ENCODE results near the gene COL16A1.

The COL16A1 gene

DNA sequence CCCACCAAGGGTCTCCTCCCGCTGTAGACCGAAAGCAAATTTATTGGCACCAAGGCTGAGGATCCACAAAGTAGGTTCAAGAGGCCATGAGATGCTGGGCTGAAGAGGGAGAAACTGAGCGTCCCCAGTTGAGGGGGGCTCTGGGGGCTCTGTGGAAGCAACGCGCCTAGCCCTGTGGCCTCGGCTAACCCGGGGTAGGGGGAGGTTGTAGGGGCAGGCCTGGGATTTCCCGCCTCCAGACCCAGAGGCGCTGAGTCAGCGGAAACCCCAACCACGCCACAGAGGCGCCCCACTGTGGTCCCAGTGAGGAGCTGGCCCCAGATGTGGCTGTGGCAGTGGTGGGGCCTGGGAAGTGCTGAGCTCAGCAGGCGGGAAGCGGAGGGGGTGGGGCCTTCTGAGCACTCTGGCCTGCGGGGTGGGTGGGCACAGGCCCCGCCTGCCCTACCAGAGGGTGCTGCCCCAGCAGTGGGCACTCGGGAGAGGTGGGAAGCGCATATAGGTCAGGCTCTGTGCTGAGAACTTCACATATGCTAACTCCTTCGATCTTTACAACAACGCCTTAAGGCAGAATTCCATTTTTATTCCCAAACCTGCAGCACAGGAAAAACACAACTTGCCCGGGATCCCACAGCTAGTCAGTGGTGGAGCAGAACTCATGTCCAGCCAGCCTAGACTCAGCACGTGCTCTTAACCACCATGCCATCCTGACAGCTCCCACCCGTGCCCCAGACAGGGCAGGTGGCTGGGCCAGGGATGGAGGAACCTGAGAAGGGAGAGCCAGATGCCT is 1.5 kb upstream of the COL16A1 start:
- no peak for DNase-seq

DNA sequence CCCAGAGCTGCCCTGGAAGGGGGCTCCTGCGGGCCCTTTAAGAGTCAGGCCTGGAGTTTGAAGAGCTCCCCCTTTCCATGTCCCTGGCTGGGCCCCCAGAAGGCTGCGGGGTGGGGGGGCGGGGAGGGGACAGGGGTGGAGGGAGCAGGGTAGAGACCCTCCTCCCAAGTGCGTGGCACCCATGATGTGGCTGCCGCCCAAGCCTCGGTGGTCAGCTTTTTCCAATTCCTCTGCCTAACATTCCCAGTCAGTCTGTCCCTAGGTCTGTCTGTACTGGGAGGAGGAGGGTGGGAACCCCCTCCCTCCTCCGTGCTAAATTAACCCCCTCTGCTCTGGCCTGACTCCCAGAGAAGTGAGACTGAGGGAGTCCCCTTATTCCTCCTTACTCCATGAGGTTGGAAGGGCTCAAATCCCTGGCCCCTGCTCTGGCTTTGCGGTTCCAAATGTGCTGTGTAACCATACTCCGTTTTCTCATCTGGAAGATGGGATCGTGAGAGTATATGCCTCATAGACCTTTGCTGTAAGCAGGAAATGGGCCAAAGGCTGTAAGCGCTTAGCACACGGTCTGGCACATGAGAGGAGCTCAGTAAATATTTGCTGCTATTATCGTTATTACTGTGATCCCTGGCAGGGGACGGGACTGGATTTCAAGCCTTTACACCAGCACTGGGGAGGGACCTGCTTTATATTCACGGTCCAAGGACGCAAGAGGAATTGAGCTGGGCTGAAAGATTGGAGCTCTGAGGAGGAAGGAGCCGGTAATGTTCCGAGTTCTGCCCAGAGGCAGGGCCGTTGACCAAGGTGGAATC is 658 bp upstream of the COL16A1 start:
- peak in 1 of 2 experiments; percentile 27 for DNase-seq

DNA sequence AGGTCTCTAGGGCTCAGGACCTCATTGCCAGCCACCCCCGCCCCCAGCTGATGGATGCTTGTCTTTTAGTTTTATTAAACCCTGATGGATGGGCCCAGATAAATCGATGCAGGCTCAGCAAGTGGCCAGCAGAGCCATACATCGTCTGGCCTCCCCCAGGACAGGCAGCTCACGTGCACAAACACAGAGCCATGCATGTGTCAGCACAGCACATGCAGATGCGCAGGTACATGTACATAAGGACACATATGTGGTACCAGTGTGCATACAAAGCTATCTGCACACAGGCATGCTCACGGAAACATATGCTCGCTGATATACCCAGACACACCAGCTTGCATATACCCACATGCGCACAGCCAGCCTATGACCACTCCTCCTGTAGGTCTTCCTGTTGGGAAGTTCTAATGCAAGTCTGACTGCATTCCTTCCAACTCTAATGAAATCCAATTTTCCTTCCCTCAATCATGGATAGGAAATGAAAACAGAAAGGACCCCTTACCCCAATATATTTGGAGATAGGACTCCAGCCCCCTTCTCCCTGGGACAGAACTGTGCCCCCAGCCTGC is 897 bp downstream of the COL16A1 start:
- DNase-seq = no peak

DNA sequence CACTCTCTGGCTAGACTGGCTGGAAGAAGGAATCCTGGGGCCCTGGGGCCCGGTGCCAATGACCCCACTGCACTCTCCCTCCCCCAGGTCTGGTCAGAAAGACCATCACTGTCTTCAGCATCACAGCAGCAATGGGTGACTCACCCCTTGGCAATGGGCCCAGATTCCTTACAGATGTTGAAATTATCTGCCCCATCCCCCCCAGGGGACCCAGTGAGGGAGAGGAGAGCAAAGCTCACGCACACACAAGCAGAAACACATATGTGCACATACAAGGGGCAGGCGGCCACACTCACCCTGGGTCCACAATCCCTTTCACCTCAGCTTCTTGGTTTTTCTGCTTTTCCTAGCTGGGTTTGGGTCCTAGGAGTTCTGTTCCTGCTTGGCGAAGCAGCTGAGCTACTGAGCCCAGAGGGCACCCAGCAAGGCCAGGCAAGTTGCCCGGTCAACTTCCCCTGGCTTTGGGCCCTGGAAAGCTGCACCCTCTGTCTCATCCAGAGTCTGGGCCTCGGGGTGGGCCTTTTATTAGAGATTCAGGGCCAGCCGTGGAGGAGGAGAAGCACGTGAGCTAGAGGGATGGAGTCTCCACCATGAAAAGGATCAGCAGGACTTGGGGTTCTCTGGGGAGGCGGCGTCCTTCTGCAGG is 2.6 kb downstream of the COL16A1 start:
- peak; percentile 65 to 83 for DNase-seq

DNA sequence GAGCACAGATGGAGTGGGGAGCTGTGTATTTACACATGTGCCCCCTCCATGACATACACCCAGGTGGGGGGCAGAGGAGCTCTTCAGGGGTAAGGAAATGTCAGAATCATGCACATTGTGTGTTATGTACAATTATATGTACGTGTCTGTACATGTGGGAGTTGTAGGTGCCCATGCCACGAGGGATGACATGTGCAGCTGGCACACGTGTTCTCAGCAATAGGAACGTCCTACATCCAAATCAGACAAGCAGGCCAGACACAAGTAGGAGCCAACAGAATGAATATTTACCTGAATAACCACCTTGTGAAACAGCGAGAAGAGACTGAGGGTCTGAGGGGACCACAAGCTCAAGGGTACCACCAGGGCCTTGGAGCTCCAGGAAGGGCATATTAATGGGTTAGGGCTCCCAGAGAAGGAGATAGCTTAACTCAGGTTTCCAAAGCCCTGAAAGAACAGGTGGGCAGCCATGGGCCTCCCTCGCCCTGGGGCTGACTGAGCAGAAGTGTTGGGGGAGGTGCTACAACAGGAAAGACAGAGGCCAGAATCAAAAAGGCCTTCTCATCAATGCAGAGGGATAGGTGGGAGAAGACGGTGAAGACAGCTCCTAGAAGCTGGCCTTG is 3.2 kb downstream of the COL16A1 start:
- DNase-seq = no peak

DNA sequence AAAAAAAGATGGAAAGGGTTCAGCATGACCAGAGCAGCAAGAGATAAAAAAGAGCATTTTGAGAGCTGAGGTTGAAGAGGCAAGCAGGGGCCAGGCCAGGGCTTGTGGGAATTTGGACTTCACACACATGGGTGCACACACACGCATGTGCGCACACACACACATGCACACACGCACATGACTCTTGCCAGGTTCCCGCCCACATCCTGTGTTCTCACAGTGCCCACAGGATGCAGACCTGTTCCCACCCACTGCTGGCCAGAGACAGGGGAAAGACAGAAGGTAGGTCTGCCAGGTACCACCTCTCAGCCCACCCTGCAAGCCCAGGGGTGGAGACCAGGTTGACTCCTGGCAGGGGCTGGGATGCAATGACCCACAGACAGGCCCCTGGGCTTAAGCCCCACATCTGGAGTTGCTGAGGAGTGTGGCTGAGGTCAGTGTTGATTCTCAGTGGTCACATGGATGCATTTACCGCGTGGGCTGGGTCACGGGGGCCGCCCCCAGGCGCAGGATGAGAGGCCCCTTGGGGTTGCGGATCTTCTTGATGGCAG is 4.4 kb downstream of the COL16A1 start:
- no peak for DNase-seq

DNA sequence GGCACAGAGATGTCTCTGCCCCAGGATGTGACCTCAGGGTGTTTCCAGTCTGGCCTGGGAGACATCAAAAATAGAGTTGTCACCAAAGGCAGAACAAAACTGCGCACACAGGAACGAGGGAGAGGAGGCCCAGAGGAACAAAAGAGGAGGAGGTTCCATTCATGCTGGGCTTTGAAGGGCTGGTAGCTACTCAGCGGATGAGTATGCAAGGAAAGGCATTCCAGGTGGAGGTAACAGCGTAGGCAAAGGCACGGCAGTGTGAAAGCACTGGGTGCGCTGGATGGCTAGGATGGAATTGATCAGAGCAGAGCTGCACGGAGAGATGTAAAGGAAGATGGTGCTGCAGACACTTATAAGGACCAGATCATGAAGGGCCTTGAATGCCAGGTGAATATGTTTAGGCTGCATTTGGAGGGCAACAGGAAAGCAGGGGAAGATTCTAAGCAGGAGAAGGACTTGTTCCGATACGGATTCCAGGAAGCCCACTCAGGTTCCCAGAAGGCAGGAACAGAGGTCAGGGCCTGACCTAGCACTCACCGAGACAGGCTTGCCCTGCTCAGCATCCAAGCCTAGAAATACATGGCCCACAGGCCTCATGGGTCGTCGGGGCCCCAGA is 6.3 kb downstream of the COL16A1 start:
- no peak for DNase-seq

DNA sequence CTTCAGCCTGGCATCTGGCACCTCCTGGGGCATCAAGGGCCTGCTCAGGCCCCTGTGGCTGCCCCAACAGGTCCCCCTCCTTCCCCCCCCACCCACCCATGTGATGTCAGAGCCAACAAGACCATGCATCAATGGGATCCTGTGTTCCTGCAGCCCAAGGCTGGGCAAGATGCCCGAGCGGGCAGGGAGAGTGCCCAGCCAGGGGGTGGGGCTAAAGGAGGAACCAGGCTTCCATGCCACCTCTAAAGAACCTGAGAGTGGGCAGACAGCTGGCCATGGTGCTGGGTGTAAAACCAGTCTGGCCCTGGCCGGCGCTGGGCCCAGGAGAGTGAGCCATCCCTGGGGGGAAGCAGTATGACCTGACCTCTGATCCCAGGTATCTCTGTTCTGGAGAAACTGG is 7.6 kb downstream of the COL16A1 start:
- no peak for DNase-seq

DNA sequence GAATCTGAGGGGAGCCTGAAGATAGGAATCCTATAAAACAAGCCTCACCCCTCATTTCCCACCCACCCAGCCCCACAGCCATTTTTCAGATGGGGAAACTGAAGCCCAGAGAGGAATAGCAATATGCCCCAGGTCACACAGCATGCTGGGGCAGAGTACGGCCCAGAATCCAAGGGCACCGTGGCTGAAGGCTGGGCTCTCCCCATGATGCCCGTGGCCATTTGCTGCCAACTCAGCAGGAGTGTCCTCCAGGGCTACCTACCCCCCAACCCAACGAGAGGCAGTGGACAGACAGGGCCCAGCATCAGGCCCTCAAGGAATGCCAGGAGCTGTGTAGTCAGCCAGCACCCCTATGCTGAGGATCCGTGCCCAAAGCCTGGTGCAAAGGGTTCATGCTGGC is 8.5 kb downstream of the COL16A1 start:
- DNase-seq = no peak

DNA sequence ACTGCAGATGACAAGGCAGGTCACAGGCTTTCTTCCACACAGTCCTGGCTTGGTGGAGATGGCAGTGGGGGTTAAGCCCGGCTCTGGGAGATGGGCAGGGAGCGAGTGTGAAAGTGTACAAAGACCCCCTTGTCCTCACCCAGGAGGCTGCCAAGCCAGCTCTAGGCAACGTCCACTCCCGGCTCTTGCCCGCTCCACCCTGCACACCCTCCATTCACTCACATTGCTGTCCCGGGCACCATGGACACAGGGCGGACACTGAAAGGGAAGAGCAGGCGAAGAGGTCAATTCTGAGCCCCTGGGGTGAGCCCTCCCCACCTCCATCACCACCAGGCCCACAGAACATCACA is 8.9 kb downstream of the COL16A1 start:
- no peak for DNase-seq

DNA sequence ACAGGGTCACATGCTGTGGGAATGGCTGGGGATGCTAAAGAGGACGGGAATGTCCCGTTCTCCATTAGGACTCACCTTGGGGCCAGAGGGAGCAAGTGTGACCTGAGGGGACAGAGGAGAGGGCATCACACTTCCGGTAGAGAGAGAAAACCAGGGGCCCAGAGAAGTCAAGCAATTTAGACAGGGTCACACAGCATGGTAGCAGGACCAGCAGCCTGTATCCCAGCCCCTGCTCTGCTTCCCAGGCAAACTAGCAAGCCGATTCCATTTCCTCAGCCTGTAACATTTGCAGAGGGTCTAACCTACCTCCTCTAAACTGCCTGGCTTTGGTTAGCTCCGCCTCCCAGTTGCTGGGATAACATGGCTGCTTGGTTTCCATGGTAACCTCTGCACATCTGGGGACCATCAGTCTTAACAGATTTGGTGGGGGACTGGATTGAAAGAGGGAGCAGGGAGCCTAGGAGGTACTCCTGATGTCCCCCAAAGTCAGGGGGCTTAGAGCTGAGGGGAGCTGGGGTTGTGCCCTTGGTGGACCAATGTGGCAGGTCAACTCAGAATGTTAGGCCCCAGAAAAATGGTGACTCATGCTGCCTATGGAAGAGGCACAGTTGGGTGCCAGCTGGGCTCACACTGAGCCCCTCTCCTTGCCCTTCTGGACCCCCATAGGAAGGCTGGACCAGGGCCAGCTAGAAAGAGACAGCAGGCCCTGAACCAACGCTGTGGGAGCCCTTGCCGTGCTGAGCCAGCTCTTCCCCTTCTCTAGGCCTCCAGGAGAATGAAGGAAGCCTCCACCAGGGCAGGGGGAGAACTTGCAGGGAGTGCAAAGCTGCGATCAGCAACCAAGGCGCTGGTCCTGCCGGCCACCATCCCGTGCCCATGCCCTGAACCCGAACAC is 9.5 kb downstream of the COL16A1 start:
- DNase-seq = peak in 1 of 2 experiments; percentile 37

DNA sequence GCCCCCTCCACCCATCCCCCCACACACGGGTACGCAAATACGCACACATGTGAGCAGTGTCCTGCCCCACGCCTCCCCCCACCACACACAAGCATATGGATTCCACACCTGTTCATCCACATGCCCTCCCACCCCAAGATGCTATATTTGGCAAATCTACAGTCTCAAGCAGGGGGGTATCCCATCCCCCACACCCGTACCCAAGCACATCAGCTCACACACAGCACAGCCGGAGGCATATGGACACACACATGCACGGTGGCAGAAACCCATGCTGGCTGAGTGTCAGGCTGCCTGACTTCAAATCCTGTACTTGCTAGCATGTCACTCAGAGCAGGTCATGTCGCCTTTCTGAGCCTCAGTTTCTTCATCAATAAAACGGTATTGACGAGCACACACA is 10.6 kb downstream of the COL16A1 start:
- DNase-seq = peak in 1 of 2 experiments; percentile 26

DNA sequence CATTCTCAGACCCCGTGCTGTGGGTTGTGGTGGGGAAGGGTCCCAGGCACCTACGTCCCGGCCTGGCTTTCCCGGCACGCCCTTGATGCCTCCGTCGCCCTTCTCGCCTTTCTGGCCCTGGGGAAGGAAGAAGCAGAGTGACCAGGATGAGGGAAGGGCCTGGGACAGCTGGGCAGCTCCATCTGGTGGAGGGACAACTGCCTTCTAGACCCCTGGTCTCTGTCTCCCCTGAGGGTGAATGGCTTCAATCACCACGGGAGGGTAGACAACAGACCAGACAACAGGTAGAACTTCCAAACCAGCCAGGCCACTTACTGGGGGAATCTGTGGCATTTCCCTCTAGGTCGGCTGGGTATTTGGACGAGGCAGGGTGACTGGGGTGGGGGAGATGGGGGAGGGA is 11.9 kb downstream of the COL16A1 start:
- DNase-seq = no peak

DNA sequence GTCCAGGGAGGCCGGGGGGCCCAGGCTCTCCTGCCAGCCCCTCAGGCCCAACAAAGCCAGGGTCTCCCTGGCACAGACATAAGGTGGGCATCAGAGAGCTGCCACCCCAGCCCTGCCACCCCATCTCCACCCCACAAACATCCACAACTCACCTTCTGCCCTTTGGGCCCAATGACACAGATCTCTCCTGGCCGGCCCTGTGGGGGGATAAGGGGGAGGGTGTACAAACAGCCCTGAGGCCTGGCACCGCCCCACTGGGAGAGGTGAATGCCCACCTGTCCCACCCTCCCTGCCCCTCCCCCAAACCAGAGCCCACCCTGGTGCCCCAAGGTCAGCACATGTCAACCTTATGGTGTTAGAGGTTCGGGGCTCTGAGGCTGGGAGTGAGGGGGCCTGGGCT is 12.4 kb downstream of the COL16A1 start:
- no peak for DNase-seq

DNA sequence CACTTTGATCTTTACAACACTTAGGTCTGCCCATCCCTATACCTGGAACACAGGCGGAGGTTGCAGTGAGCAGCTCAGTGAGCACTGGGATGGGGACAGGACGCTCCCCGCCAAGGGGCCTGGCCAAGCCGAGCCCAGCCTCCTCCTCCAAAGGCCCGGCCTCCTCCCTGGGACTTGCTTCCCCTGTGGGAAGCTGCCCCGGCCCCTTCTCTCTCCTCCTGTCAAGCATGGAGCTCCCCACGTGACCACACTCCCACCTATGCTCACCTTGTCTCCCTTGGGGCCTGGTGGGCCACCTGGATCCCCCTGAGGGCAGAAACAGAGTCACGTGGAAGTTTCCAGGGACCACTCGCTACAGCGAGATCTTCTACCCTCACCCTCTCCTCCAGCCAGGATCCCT is 12.9 kb downstream of the COL16A1 start:
- no peak for DNase-seq

DNA sequence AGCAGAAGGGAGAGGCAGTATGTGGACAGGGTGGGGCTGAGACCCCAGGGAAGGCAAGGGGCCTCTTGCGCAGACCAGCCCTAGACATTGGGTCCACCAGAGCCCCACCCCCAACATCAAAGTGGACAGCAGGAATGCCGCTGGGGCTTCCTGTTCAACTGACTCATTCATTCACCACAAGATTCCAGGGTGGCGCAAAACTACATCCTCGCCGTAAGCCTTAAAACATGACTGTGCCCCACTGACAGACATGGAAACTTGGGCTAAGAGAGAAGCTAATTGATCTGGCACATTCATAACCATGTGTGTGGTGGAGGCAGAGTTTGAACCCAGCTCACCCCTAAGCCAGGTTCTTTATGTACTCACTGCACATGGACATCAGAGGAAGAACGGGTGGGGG is 14.0 kb downstream of the COL16A1 start:
- no peak for DNase-seq

DNA sequence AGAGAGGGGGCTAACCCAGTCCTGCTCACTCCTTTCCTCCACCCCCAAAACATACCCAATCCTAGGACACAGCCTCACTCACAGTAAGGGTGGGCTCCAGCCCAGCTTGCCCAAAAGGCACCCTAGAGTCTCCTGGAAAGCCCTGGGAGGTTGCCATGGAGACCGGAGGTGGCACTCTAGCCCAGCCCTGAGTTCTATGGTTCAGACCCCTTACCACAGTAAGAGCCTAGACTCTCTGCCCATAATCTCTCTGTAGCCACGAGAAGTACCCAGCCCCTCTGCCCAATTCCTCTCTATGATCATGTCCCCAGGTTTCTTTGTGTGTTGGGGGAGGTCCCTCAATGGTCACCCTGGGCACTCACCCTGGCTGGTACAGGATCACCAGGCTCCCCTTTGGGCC is 14.4 kb downstream of the COL16A1 start:
- no peak for DNase-seq

DNA sequence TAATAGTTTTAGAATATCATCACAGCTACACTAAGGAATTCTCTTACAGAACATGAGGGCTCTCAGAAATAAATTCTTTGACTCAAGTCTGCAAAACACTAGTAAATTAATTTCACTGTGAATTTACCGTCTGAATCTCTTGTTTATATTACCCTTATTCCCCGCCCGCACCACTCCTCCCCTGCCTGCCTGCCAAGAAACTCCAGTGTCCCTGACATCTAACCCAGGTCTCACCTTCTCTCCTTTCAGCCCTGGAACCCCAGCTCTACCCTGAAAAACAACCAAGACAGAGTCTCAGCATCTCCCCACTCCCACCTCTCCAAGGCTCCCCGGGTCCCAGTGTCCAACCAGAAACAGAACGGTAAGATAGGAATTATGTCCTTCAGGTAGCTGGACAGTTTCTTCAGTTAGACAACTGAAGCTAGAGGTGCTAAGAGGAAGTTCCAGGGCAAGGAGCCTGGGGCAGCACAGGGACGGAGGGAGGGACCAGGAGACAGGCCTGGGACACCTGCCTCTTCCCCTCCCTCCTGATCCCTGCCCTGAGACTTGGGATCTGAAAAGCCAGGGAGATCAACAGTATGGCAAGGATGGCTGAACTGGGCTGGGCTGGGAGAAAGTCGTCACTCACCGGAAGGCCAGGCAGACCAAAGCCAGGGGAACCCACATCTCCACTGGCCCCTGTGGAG is 15.4 kb downstream of the COL16A1 start:
- DNase-seq = no peak

DNA sequence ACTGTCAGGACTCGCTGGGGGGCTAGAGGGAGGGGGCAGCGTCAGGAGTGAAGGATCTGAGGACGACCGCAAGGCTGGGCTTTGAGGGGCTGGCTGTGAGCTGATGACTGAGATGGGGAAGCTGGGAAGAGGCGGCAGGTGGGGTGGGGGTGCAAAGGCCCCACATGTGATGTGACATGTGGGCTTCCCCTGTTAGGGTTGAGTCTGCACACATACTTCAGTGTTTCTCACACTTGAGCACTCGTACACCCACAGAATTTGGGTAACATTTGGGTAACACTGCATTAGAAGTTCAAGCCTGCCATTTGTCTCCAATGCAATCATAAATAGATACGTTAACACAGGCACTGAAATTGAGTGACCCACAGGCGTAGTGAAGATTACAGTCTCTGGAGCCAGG is 16.2 kb downstream of the COL16A1 start:
- DNase-seq = no peak

DNA sequence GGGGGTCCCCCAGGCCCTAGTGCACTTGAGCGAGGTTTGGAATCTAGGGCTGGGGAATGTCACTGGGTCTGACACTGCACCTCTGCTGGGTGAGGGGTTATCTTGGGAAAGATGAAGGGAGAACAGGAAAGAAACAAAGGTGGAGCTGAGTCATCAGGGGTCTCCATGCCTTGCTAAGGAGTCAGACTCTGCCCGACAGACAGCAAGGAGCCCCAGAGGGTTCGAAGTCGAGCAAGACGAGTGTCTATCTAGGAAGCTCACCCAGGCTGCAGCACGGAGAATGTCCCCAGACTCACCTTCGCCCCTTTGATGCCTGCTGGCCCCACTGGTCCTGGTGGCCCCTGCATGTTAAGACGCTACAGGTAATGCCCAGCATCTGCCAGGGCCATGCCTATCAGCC is 18.0 kb downstream of the COL16A1 start:
- DNase-seq = no peak

DNA sequence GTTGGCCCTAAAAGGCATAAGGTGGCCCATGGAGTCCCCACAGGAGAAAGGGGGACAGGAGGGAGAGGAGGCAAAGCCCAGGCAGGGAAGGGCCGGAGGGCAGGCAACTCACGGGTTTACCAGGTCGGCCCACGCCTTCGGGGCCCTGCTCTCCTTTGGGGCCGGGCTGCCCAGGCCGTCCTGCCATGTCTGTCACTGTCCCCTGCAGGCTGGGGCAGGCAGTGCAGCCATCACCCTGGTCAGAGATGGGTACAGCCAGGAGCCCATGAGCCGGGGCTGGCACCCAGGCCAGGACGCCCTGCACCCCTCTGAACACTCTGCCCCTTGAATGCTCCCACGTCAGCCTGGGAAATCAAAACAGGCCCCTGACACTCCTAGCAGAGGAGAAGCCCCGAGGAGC is 19.8 kb downstream of the COL16A1 start:
- DNase-seq = no peak

All from NCI-H446 (cell line).